CD4-positive, alpha-beta T cell (primary cell): ENCODE results near the gene ANKRD53. TPM values are rescaled to one million over a fixed set of nuclear protein-coding genes. Genes with fewer than 3 reads are reported as not detected.

Experiments used
- ATAC-seq: fragments of 200-7000 bp; cut with Tn5 transposase; one replicate; pipeline ENCODE4 v1.10.0; 2022; ENCODE audit warnings: mild to moderate bottlenecking; ENCODE audit not compliant: poor library complexity
- CTCF ChIA-PET: fragments of 350-600 bp; sonication (Branson Sonifier 250); formaldehyde crosslinking; loops from one replicate; lab custom pipeline; 2021; ENCODE audit warnings: antibody characterized with exemption, inconsistent platforms; lab: Charles Lee
- POLR2A ChIA-PET: fragments of 350-600 bp; sonication (Branson Sonifier 250); formaldehyde crosslinking; loops from one replicate; lab custom pipeline; 2021; ENCODE audit warnings: antibody characterized with exemption, inconsistent platforms; lab: Charles Lee
- DNase-seq, 14 experiments: peaks; one replicate each; pipeline ENCODE4 v3.0.0-alpha.2; 2013 to 2020; ENCODE audit warnings: mixed read lengths in 2 of 14
- H3K27ac ChIP-seq, 2 donors: one replicate each; pipeline versions ENCODE4 v1.5.1 to v1.7.0; 2013; ENCODE audit warnings: low read length in 2 of 2, low read depth in 1 of 2, mild to moderate bottlenecking in 1 of 2
- H3K27me3 ChIP-seq, 2 experiments: 1 replicate in 1 of 2; 2 replicates in 1 of 2; pipeline versions ENCODE4 v1.6.1 to v1.7.0; 2013; ENCODE audit warnings: low read length in 2 of 2, control low read depth in 1 of 2, mild to moderate bottlenecking in 1 of 2, moderate library complexity in 1 of 2; ENCODE audit not compliant: insufficient read depth in 2 of 2, control insufficient read depth in 1 of 2
- H3K36me3 ChIP-seq: one replicate; pipeline ENCODE4 v1.6.1; 2013; ENCODE audit warnings: low read length, control low read depth; ENCODE audit not compliant: insufficient read depth
- H3K4me1 ChIP-seq: one replicate; pipeline ENCODE4 v1.6.1; 2013; ENCODE audit warnings: low read length, control low read depth; ENCODE audit not compliant: insufficient read depth
- H3K4me3 ChIP-seq: one replicate; pipeline ENCODE4 v1.5.1; 2013; ENCODE audit warnings: mild to moderate bottlenecking, low read length, moderate library complexity
- H3K9me3 ChIP-seq, 2 experiments: 1 replicate in 1 of 2; 2 replicates in 1 of 2; pipeline versions ENCODE4 v1.6.1 to v1.7.0; 2013; ENCODE audit warnings: low read length in 2 of 2, mild to moderate bottlenecking in 2 of 2, control low read depth in 1 of 2, moderate library complexity in 1 of 2; ENCODE audit not compliant: control insufficient read depth in 1 of 2, insufficient read depth in 1 of 2
- H3K27ac Mint-ChIP-seq: one replicate; pipeline ENCODE4 v1.8.0; 2020; ENCODE audit warnings: mixed read lengths
- H3K27me3 Mint-ChIP-seq: one replicate; pipeline ENCODE4 v1.8.0; 2021; ENCODE audit warnings: mixed read lengths
- H3K36me3 Mint-ChIP-seq: one replicate; pipeline ENCODE4 v1.8.0; 2021; ENCODE audit warnings: low read depth, mixed read lengths
- H3K4me1 Mint-ChIP-seq: one replicate; pipeline ENCODE4 v1.8.0; 2021; ENCODE audit warnings: low read depth, mixed read lengths
- H3K4me3 Mint-ChIP-seq: one replicate; pipeline ENCODE4 v1.8.0; 2020; ENCODE audit warnings: mild to moderate bottlenecking, mixed read lengths
- H3K9me3 Mint-ChIP-seq: one replicate; pipeline ENCODE4 v1.8.0; 2020; ENCODE audit warnings: mixed read lengths
- CTCF ChIP-seq: fragments of 200-600 bp; IDR thresholded peaks from one replicate; pipeline ENCODE4 v1.8.0; 2022; ENCODE audit warnings: antibody characterized with exemption, mild to moderate bottlenecking
- intact Hi-C, 2 experiments: fragments of 100-400 bp; cut with DNase I in 1 of 2; cut with micrococcal nuclease in 1 of 2; formaldehyde crosslinking; loops; one replicate each; pipeline versions ENCODE4 v1.15.1 to v1.9.0; 2023 to 2025; cut with DNase I, micrococcal nuclease
- total RNA-seq, 174 experiments: library from RNA in 2 of 174; stranded (reverse) in 2 of 174; gene quantifications; one replicate each; pipeline ENCODE4 v1.2.3 and lab custom pipeline; 2021 to 2026

The ANKRD53 gene
- total RNA-seq, 2 experiments from 2014 or later, result 0.42 to 1.2 TPM

DNA sequence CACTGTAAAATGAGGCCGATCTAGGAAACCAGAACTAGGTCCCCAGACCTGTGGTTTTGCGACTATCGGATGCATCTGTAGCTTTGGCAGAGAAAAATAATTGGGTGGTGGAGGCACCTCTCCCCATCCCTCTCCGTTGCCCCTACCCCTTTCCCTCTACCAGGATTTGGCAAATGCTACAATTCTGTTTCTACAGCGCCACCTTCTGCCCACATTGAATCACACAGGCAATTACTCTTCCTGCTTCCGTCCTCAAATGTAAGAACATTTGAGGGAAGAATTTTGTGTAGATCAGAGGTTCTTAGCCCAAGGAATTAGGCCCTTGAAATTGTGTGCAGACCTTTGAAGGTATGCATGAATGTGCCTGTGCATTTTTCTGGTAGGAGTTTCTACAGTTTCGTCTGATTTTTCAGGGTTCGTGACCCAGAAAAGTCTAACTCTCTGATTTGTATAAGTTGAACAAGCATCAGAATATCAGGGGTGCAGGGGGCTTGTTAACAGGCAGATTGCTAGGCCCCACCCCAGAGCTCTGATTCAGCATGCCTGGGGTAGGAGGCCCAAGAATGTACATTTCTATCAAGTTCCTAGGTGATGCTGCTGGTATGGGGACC is 31.5 kb upstream of the ANKRD53 start:
- Histone ChIP-seq H3K4me3 (no peak overlapping the region), H3K9me3 (no peaks in the 10 kb centered on the region), H3K4me1 (peaks cover 13% of the 10 kb centered on the region), H3K36me3 (no peaks in the 10 kb centered on the region), H3K27me3 (peaks cover 2 to 3% of the 10 kb centered on the region in 2 experiments), H3K27ac (no peak overlapping the region)
- H3K36me3 Mint-ChIP-seq, result no peaks in the 10 kb centered on the region
- H3K9me3 Mint-ChIP-seq, result no peaks in the 10 kb centered on the region
- ChIA-PET CTCF (interaction anchor here (1.0 to 1.7 kb wide), 3 partner anchors 27 to 73 kb away, joined by 3 to 7 read pairs (median 3); no protein-coding TSS in a partner anchor), POLR2A (no interaction called here)
- intact Hi-C loops, result loop anchor here (1.0 to 2.0 kb wide), 7 partner anchors 76 to 640 kb away; no protein-coding TSS in a partner anchor
- H3K4me1 Mint-ChIP-seq, result peaks cover 12% of the 10 kb centered on the region
- TF ChIP-seq CTCF, result peak; percentile 78
- DNase-seq, result peak; percentile 21 to 78 (median 40)
- H3K27ac Mint-ChIP-seq, result no peak overlapping the region
- peak; percentile 40 for ATAC-seq
- no peak overlapping the region for H3K4me3 Mint-ChIP-seq
- peaks cover 22% of the 10 kb centered on the region for H3K27me3 Mint-ChIP-seq

DNA sequence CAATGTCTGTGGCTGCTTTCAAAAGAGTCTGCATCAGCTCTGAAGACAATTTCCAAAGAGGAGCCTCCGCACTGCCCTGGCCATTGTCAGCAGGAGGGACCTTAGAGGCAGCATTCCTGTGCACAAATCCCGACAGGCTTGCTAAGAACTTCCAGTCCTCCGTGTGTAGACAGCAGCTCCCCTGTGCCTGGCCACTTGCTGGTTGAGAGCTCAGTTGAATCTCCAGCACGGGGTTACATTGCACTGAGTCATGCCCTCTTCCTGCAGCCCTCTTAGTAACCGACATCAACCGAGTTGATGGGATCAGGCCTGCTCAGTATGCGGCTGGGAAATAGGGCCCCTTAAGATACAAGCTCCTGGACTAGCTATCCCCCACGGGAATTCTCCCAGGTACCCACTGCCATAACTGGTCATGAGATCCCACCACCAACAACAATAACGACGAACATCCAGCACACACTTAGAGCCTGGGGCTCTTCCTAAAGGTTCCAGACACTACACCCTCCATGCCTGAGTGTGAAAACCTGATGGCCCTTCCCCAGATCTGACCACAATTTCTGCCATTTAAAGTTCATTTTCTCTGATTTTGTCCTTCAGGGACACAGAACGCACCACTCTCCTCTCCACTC is 30.8 kb upstream of the ANKRD53 start:
- Histone ChIP-seq H3K9me3 (no peaks in the 10 kb centered on the region), H3K27ac (no peak overlapping the region), H3K4me1 (peaks cover 13% of the 10 kb centered on the region), H3K36me3 (no peaks in the 10 kb centered on the region), H3K27me3 (peaks cover 2 to 3% of the 10 kb centered on the region in 2 experiments), H3K4me3 (no peak overlapping the region)
- Mint-ChIP-seq H3K27me3 (peaks cover 22% of the 10 kb centered on the region), H3K4me3 (no peak overlapping the region), H3K27ac (no peak overlapping the region), H3K9me3 (no peaks in the 10 kb centered on the region), H3K36me3 (no peaks in the 10 kb centered on the region), H3K4me1 (peaks cover 12% of the 10 kb centered on the region)
- DNase-seq, result peak in 1 of 14 experiments; percentile 15
- ChIA-PET POLR2A (interaction anchor here (0.5 to 1.1 kb wide), 2 partner anchors 13 to 17 kb away, joined by 3 to 4 read pairs; no protein-coding TSS in a partner anchor), CTCF (interaction anchor here (1.0 to 1.7 kb wide), 17 partner anchors 9 to 643 kb away, joined by 3 to 8 read pairs (median 4); partner anchors contain the start of gene NAGK)
- TF ChIP-seq CTCF, result no peak
- no peak for ATAC-seq
- intact Hi-C loops, result loop anchor here (1.0 to 2.0 kb wide), 8 partner anchors 76 to 643 kb away; no protein-coding TSS in a partner anchor

- Histone ChIP-seq H3K4me3 (peak overlapping the region; percentile 3), H3K36me3 (no peaks in the 10 kb centered on the region), H3K27ac (no peak overlapping the region), H3K9me3 (no peaks in the 10 kb centered on the region), H3K4me1 (peaks cover 13% of the 10 kb centered on the region), H3K27me3 (peaks cover 2 to 3% of the 10 kb centered on the region in 2 experiments)
- Mint-ChIP-seq H3K4me3 (peak overlapping the region; percentile 79), H3K27ac (no peak overlapping the region), H3K4me1 (peaks cover 12% of the 10 kb centered on the region), H3K36me3 (no peaks in the 10 kb centered on the region), H3K9me3 (no peaks in the 10 kb centered on the region), H3K27me3 (peaks cover 22% of the 10 kb centered on the region)
- intact Hi-C loops, result loop anchor here in 1 of 2 experiments (2.0 kb wide), 1 partner anchor 644 kb away; no protein-coding TSS in a partner anchor
- POLR2A ChIA-PET, result interaction anchor here (0.5 to 1.1 kb wide), 2 partner anchors 12 to 16 kb away, joined by 3 to 4 read pairs; no protein-coding TSS in a partner anchor
- CTCF ChIA-PET, result interaction anchor here (0.6 to 1.7 kb wide), 27 partner anchors 10 to 650 kb away, joined by 3 to 8 read pairs (median 3); partner anchors contain the start of genes NAGK, TEX261 and ZNF638
- ATAC-seq (peak; percentile 95), DNase-seq (peak; percentile 62 to 87 (median 70))
- peak; percentile 95 for TF ChIP-seq CTCF
These were observed 30.0 kb upstream of the ANKRD53 start for GRCh38 chr2:70948337-70949003.
